Inferior parietal cortex (tissue), 1 donor: ENCODE data around the gene TMED8.
"Not testable (repeated sequence)": the region's sequence is repeated elsewhere in the genome, so short reads cannot be mapped to it uniquely, and the experiment has no call there.

Experiments
- DNase-seq: peaks from one replicate; pipeline ENCODE4 v3.0.0-alpha.2; 2016; ENCODE audit errors: extremely low spot score

The TMED8 gene

DNA sequence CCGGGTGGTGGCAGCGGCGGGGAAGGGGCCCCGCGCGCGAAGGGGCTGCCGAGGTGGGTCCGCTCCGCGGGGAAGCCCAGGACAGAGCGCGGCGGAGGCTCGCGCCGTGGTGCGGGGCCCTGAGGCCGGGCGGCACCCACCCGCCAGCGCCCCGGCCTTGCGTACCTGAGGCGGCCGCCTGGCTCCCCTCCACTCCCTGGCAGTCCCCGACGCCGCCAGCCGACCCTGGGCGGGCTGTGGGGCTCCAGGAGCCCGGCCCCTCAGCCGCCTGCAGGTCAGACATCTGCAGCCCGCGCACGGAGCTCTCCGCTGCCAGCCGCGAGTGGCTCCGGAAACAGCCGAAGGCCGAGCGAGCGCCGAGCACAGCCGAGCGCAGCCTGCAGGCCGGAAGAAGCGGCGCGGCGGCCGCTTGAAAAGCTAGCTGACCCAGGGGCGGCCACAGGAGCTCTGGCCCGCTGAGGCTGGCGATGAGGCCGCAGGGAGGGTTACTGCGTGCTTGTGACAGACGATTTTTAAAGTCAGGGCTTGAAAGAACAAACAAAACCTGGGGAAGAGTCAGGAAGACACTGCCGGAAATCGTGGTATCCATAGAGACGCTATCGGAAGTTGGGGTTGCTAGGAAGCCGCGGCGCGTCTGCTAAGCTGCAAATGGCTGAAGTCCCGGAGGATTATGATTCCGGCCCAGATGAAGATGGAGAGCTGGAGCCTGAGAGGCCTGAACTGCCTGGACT is at the start of gene TMED8, which contains the start of gene SAMD15:
Gene TMED8, minus strand, starts transcription at position 324 of the 731 bp plus-strand sequence. Its CDS starts 41 bp downstream, at position 283.
Gene SAMD15, plus strand, starts transcription at position 609 of the 731 bp plus-strand sequence. Its CDS starts 40 bp downstream, at position 649.
- DNase-seq: peak; percentile 89

GRCh38 chr14:77426396-77426795 is 49.5 kb upstream of the TMED8 start:
- no peak for DNase-seq

- no peak for DNase-seq
Observed at GRCh38 chr14:77424862-77425261, 48.0 kb upstream of the TMED8 start.

GRCh38 chr14:77423423-77423822 is 46.5 kb upstream of the TMED8 start, which contains the start of gene NOXRED1:
TSS of gene NOXRED1 (minus strand) at chr14:77423523. CDS start at chr14:77422889, 634 bp downstream.
- DNase-seq: no peak

DNA sequence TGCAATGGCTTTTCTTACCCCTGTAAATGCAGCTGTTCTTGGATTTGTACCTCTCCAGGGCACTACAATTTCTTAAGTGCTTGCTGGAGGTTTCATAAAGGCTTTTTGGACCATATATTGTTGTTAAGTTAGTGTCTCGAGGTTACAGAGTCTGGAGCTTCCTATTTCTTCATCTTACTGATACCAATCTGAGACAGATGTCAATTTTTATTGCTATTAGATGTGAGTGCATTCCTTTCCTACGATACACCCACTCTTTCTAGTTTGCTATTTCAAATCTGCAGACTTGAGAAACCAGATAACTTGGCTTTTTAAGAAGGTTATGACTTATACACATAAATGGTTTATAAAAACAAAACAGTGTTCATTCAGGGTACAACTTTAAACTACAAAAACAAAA is 44.3 kb upstream of the TMED8 start:
- DNase-seq: no peak

DNA sequence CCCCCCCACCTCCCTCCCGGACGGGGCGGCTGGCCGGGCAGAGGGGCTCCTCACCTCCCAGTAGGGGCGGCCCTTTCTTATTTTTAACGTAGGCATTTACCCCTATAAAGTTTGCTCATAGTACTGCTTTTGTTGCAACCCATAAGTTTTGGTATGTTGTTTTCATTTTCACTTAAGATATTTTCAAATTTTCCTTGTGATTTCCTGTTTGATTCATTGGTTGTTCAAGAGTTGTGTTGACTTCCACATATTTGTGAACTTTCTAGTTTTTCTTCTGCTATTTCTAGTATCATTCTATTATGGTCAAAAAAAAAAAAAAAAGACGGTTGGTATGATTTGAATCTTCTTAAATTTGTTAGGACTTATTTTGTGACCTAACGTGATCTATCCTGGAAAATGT is 39.9 kb upstream of the TMED8 start:
- DNase-seq: no peak

- not testable (repeated sequence) for DNase-seq
Observed at GRCh38 chr14:77416098-77416497, 39.2 kb upstream of the TMED8 start.

- not testable (repeated sequence) for DNase-seq
Observed at GRCh38 chr14:77415403-77416030, 38.6 kb upstream of the TMED8 start.

DNA sequence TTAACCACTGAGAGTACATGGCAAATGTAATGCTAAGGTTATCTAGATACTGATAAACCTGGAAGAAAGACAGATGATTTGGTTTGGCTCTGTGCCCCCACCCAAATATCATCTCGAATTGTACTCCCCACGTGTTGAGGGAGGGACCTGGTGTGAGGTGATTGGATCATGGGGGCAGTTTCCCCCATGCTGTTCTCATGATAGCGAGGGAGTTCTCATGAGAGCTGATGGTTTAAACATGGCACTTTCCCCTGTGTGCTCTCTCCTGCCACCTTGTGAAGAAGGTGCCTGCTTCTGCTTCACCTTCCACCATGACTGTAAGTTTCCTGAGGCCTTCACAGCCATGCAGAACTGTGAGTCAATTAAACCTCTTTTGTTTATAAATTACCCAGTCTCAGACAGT is 32.2 kb upstream of the TMED8 start:
- no peak for DNase-seq

- DNase-seq: no peak
Observed at GRCh38 chr14:77407158-77407557, 30.3 kb upstream of the TMED8 start.

DNA sequence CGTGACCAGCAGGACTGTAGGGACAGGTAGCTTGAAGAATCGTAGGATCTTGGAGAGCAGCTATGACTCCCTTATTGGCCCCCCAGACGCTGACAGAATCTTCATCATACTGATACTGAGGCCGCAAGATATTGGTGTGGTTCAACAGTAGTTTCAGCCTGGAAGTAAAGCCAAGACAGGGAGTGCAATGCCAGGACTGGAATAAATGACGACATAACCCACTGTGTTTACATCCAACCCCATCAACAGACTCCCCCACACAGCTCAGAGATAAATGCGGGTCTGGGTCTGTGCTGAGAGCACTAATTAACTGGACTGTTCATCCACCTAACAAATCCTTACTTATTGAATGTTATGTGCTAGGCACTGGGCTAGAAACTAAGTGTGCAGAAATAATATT is 29.8 kb upstream of the TMED8 start:
- DNase-seq: no peak

DNA sequence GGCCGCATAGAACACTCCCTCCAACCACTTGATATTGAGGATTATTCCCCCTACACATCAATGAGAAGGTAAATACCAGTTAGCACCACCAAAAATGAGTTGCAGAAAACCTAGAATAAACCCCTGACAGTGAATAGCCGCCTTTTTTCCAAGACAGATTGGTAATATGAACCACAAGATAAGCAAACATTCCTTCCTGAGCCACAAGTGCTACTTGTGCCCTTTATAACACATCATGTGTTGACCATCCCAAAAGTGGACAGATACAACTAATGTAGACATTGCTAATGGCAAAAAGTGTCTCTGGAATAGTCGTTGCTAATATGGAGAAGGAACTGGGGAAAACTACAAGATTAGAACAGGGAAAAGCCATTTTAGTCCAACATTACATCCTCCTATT is 29.2 kb upstream of the TMED8 start:
- no peak for DNase-seq

- no peak for DNase-seq
Observed at GRCh38 chr14:77403768-77404167, 26.9 kb upstream of the TMED8 start.

GRCh38 chr14:77400216-77400615 is 23.3 kb upstream of the TMED8 start:
- no peak for DNase-seq

- DNase-seq: no peak
Observed at GRCh38 chr14:77390188-77390587, 13.3 kb upstream of the TMED8 start.

- DNase-seq: no peak
Observed at GRCh38 chr14:77378701-77379100, 1.8 kb upstream of the TMED8 start.

DNA sequence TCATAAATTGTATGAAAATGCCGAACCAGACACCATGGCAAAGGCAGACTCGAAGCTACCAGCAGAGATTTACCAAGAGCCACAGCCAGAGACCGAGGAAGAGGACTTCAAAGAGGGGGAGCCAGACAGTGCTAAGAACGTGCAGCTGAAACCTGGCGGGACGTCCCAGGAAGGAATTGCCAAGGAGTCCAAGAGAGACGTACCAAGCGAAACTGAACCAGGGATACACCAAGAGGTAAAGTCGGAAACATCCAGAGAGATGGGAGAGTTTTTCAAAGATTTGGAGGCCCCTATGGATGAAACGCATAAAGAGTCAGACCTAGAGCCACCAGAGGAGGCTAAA is 579 bp upstream of the TMED8 start:
- DNase-seq: no peak

DNA sequence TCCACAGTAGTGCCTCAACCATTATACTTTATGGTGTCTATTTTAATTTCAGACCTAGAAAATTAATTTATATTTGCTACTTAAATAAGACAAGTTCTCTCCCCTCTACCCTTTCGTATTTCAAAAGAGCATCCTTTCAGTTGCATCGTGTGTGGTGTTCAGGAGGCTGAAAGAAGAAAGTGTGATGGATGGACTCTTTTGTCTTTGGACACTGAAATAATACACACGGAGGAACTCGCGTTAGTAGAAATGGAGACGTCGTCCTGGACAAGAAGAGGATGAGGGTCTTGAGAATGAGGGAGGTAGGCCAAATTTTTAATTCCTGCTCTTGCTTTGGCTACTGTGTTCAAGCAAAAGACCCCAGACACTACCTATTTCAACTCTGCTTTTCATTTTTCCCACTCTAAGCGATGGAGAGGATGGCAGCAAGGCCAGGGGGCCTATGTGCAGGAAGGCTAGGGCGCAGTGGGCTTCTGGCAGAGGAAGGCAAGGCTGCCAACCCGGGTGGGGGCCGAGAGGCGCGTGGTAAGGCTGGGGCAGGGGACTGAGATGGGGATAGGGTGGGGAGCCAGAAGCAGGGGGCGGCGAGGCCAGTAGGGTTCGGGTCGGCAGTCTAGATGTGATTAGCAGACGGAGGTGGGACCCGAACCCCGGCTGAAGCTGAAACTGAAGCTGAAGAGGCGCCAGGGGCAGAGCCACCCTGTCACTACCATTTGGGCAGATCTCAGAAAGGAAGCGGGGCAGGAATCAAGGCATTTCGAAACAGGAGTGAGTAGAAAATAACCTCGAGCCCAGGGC is 722 bp downstream of the TMED8 start:
- DNase-seq: no peak

GRCh38 chr14:77375164-77375950 is 1.5 kb downstream of the TMED8 start:
- no peak for DNase-seq

GRCh38 chr14:77372304-77372841 is 4.5 kb downstream of the TMED8 start:
- DNase-seq: no peak

GRCh38 chr14:77369285-77369684 is 7.6 kb downstream of the TMED8 start:
- no peak for DNase-seq
